ENCODE data around the gene AP3B1. TPM values are rescaled to one million over a fixed set of nuclear protein-coding genes. Genes with fewer than 3 reads are reported as not detected.

AP3B1 gene
- total RNA-seq, 1 experiment from 2014 or later: 54.3 TPM

- DNase-seq (ENCODE audit: low read depth): no peak
Measured at GRCh38 chr5:78291687-78292086, 2.8 kb downstream of the AP3B1 start.

GRCh38 chr5:78289911-78290310 is 4.6 kb downstream of the AP3B1 start:
- no peak for DNase-seq (ENCODE audit: low read depth)

- peak; percentile 44 for DNase-seq (ENCODE audit: low read depth)
Measured at GRCh38 chr5:78288246-78288645, 6.3 kb downstream of the AP3B1 start.

GRCh38 chr5:78287833-78288232 is 6.7 kb downstream of the AP3B1 start:
- peak; percentile 77 for DNase-seq (ENCODE audit: low read depth)

GRCh38 chr5:78287169-78287568 is 7.3 kb downstream of the AP3B1 start:
- no peak for DNase-seq (ENCODE audit: low read depth)

- no peak for DNase-seq (ENCODE audit: low read depth)
Measured at GRCh38 chr5:78286290-78286689, 8.2 kb downstream of the AP3B1 start.

GRCh38 chr5:78283802-78284201 is 10.7 kb downstream of the AP3B1 start:
- no peak for DNase-seq (ENCODE audit: low read depth)

GRCh38 chr5:78283105-78283504 is 11.4 kb downstream of the AP3B1 start:
- no peak for DNase-seq (ENCODE audit: low read depth)

GRCh38 chr5:78280261-78280660 is 14.2 kb downstream of the AP3B1 start:
- DNase-seq (ENCODE audit: low read depth): no peak

- no peak for DNase-seq (ENCODE audit: low read depth)
Measured at GRCh38 chr5:78279194-78279593, 15.3 kb downstream of the AP3B1 start.

- DNase-seq (ENCODE audit: low read depth): no peak
Measured at GRCh38 chr5:78277715-78278114, 16.8 kb downstream of the AP3B1 start.

- peak; percentile 21 for DNase-seq (ENCODE audit: low read depth)
Measured at GRCh38 chr5:78275998-78276543, 18.4 kb downstream of the AP3B1 start.

GRCh38 chr5:78274540-78275197 is 19.8 kb downstream of the AP3B1 start:
- no peak for DNase-seq (ENCODE audit: low read depth)

- no peak for DNase-seq (ENCODE audit: low read depth)
Measured at GRCh38 chr5:78273436-78273835, 21.1 kb downstream of the AP3B1 start.

GRCh38 chr5:78271766-78272165 is 22.7 kb downstream of the AP3B1 start:
- no peak for DNase-seq (ENCODE audit: low read depth)

GRCh38 chr5:78269088-78269703 is 25.3 kb downstream of the AP3B1 start:
- peak; percentile 10 for DNase-seq (ENCODE audit: low read depth)

GRCh38 chr5:78268356-78268755 is 26.1 kb downstream of the AP3B1 start:
- no peak for DNase-seq (ENCODE audit: low read depth)

- DNase-seq (ENCODE audit: low read depth): no peak
Measured at GRCh38 chr5:78265163-78265562, 29.3 kb downstream of the AP3B1 start.

- DNase-seq (ENCODE audit: low read depth): no peak
Measured at GRCh38 chr5:78264600-78264999, 29.9 kb downstream of the AP3B1 start.

- no peak for DNase-seq (ENCODE audit: low read depth)
Measured at GRCh38 chr5:78260771-78261170, 33.7 kb downstream of the AP3B1 start.

- no peak for DNase-seq (ENCODE audit: low read depth)
Measured at GRCh38 chr5:78253201-78253600, 41.3 kb downstream of the AP3B1 start.

- DNase-seq (ENCODE audit: low read depth): no peak
Measured at GRCh38 chr5:78252715-78253114, 41.8 kb downstream of the AP3B1 start.

GRCh38 chr5:78251663-78252284 is 42.7 kb downstream of the AP3B1 start:
- DNase-seq (ENCODE audit: low read depth): no peak
